ENCODE measurements around the gene B3GAT3.

DNA sequence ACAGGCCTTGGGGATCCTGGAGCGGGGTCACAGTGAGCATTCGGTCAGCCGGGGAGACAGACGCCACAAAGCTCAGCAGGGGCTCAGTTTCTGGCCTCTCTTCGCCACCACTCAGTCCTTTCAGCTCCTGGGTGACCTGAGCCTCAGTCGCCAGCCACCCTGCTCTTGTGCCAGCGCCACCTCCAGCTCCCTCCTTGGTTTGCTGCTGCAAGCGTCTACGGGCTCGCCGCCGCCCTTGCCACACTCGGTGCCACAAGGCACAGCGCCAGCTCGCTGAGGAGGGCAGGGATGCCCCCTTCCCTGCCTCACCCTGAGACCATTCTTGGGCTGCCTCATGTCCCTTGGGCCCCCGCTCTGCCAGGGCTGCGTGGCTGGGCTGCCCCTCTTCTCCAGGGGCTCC, 46.6 kb downstream of the B3GAT3 start:
- no peak for TF ChIP-seq POLR2A (IDR thresholded peaks at IDR 0.05)
- TF ChIP-seq, protein P1, sequence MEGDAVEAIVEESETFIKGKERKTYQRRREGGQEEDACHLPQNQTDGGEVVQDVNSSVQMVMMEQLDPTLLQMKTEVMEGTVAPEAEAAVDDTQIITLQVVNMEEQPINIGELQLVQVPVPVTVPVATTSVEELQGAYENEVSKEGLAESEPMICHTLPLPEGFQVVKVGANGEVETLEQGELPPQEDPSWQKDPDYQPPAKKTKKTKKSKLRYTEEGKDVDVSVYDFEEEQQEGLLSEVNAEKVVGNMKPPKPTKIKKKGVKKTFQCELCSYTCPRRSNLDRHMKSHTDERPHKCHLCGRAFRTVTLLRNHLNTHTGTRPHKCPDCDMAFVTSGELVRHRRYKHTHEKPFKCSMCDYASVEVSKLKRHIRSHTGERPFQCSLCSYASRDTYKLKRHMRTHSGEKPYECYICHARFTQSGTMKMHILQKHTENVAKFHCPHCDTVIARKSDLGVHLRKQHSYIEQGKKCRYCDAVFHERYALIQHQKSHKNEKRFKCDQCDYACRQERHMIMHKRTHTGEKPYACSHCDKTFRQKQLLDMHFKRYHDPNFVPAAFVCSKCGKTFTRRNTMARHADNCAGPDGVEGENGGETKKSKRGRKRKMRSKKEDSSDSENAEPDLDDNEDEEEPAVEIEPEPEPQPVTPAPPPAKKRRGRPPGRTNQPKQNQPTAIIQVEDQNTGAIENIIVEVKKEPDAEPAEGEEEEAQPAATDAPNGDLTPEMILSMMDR (IDR thresholded peaks at IDR 0.05): no peak
